Activated naive CD4-positive, alpha-beta T cell (primary cell): Measurements from ENCODE around the gene G6PC3.

ENCODE experiments used
- DNase-seq, 4 experiments: peaks; one replicate each; lab custom pipeline; 2025; lab: John Stamatoyannopoulos, UW

The G6PC3 gene

DNA sequence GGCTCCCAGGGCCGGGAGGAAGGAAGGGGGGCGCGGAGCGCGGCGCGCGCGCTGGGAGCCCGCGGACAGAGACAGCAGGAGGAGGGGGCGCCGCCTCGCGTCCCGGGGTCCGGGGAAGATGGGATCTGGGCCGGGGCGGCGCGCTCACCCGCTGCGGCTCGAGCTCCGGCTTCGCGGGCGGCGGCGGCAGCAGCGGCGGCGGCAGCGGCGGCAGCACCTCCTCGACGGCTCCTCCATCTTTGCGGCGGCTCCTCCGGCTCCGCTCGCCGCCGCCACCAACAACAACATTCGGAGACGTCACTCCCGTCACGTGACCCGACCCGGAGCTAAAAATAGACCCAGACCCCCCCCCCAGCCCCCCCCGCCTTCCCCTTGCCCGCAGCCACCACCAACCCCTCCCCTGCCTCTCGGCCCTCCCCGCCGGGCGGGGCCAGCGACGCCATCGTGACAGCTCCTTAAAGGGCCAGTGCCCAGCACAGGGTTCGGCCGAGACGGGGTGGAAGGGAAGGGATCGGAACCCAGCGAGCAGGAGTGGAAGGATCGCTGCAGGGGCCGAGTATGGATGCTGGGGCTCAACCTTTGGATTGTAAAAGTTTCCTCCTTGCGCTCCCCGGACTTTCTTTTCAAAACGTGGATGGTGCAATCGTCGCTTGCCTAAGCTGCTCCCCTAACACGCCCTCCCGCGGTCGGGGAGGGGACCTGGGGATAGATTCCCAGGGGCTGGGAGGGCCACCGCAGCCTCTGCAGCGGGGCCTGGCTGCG is 53.0 kb downstream of the G6PC3 start, which contains the start of gene HDAC5:
HDAC5 (minus strand) TSS at position 286 of the 762 bp plus-strand sequence. CDS start 6,126 bp downstream, outside the sequence.
- peak; percentile 91 to 98 (median 96) for DNase-seq

DNA sequence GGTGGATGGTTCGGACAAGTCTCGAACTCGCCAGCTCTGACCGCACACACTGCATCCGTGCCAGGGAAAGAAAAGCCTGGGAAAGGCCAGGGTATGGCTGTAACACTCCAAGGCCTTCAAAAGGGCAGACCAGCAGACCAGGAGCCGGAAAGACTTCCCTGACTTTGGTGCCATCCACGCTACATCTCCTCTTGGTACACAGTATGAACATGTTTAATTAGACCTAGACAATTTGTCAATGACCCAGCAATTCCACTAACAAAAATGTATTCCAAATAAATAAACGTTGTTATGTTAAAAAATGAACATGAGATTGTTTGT is 53.5 kb downstream of the G6PC3 start:
- no peak for DNase-seq
